ENCODE data around the gene HOXC12. TPM values are rescaled to one million over a fixed set of nuclear protein-coding genes. Genes with fewer than 3 reads are reported as not detected.

HOXC12 gene
- total RNA-seq, 1 experiment from 2014 or later, result 5.1 TPM

- POLR2A ChIA-PET, result interaction anchor here (0.5 to 0.7 kb wide), 4 partner anchors 12 to 222 kb away, joined by 4 to 5 read pairs (median 4); no protein-coding TSS in a partner anchor
- CTCF ChIA-PET, result interaction anchor here (1.2 kb wide), 1 partner anchor 40 kb away, joined by 4 read pairs; no protein-coding TSS in a partner anchor
Observed at GRCh38 chr12:53981634-53982565, 27.2 kb downstream of the HOXC12 start.

More at GRCh38 chr12:53981634-53982565, 27.2 kb downstream of the HOXC12 start:
- no peaks in the 10 kb centered on the region for H3K27me3 ChIP-seq (ENCODE audit: control insufficient read depth, insufficient read depth, low read length)
- no TSS peak for BruUV-seq (replicated peaks)
- ATAC-seq (peak; percentile 25), DNase-seq (ENCODE audit: low read depth, low spot score) (no peak)
- peaks cover 44% of the 10 kb centered on the region for H3K4me1 ChIP-seq (ENCODE audit: control insufficient read depth, insufficient read depth, low read length)
- in situ Hi-C loops (cut with HindIII; ENCODE audit: low pct_unique_long_range_greater_than_20kb, low sequenced_read_pairs) (no loop called here), intact Hi-C loops (cut with micrococcal nuclease; ENCODE audit: unreplicated experiment) (loop anchor here (2.0 to 5.0 kb wide), 2 partner anchors 155 to 215 kb away; no protein-coding TSS in a partner anchor)
- H3K9me3 ChIP-seq (ENCODE audit: control insufficient read depth, insufficient read depth, low read depth, low read length), result no peaks in the 10 kb centered on the region
- no peaks in the 10 kb centered on the region for H3K36me3 ChIP-seq (ENCODE audit: control insufficient read depth, insufficient read depth, low read length)
- H3K4me3 ChIP-seq (ENCODE audit: low read depth in 2 of 2, low read length in 2 of 2), result peak overlapping the region; percentile 51 to 65
- peak overlapping the region; percentile 100 for H3K27ac ChIP-seq (ENCODE audit: low read length)
- TF ChIP-seq CTCF (IDR thresholded peaks at IDR 0.05) (peak; percentile 34; the same call in 1 of the 2 replicates), TCF7L2 (IDR thresholded peaks at IDR 0.05; ENCODE audit: low read depth, low read length) (peak; percentile 94), REST (IDR thresholded peaks at IDR 0.05; ENCODE audit: insufficient read depth in 1 of 2, low read depth in 2 of 2, low read length in 1 of 2) (no peak), POLR2AphosphoS5 (IDR thresholded peaks at IDR 0.05; ENCODE audit: low read depth, low read length) (peak; percentile 16; the same call in 1 of the 2 replicates)

Measured in Panc1 (cell line).